Measurements from ENCODE around the gene SMARCA2.

Gene SMARCA2

DNA sequence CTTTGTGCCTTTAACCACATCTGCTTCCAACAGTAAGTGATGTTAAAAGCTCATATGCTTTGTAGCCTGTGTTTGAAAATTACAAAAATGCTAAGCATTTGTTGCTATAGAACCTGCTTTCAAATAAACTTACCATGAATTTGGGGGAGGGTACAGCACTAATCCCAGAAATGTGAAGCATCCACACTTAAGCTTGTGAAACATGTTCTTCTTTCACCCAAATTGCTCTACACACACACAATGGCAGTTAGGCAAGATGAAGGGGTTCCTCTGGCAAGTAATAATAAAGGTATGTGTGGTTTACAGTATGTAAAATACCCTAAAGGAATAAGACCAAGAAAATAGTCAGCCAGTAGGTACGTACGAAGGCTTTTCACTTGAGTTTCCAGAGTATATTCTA lies 165.6 kb downstream of the SMARCA2 start:
- TF ChIP-seq, protein P1, sequence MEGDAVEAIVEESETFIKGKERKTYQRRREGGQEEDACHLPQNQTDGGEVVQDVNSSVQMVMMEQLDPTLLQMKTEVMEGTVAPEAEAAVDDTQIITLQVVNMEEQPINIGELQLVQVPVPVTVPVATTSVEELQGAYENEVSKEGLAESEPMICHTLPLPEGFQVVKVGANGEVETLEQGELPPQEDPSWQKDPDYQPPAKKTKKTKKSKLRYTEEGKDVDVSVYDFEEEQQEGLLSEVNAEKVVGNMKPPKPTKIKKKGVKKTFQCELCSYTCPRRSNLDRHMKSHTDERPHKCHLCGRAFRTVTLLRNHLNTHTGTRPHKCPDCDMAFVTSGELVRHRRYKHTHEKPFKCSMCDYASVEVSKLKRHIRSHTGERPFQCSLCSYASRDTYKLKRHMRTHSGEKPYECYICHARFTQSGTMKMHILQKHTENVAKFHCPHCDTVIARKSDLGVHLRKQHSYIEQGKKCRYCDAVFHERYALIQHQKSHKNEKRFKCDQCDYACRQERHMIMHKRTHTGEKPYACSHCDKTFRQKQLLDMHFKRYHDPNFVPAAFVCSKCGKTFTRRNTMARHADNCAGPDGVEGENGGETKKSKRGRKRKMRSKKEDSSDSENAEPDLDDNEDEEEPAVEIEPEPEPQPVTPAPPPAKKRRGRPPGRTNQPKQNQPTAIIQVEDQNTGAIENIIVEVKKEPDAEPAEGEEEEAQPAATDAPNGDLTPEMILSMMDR (IDR thresholded peaks at IDR 0.05): no peak
- TF ChIP-seq ZFX (IDR thresholded peaks at IDR 0.05; ENCODE audit: borderline replicate concordance): no peak
- H3K27ac ChIP-seq: no peak overlapping the region

DNA sequence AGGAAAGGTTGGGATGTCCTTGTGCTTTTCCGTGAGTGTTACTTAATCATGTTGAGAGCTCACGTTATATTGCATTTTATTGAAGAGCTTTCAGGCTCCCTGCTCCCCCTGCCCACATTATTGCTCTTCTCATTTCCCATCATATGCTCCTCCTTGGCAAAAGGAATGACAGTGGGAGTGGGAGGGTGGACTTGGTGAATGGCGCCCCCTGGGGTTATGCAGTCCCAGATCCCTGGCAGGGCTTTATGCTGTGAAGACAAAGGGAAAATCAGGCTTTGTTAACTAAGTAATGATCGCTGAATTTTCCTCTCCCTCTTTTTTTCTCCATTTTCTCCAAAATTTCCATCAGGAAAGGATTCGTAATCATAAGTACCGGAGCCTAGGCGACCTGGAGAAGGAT lies 166.6 kb downstream of the SMARCA2 start:
- TF ChIP-seq, protein P1 (IDR thresholded peaks at IDR 0.05): peak; percentile 72
- no peak for TF ChIP-seq ZFX (IDR thresholded peaks at IDR 0.05; ENCODE audit: borderline replicate concordance)
- H3K27ac ChIP-seq: no peak overlapping the region

DNA sequence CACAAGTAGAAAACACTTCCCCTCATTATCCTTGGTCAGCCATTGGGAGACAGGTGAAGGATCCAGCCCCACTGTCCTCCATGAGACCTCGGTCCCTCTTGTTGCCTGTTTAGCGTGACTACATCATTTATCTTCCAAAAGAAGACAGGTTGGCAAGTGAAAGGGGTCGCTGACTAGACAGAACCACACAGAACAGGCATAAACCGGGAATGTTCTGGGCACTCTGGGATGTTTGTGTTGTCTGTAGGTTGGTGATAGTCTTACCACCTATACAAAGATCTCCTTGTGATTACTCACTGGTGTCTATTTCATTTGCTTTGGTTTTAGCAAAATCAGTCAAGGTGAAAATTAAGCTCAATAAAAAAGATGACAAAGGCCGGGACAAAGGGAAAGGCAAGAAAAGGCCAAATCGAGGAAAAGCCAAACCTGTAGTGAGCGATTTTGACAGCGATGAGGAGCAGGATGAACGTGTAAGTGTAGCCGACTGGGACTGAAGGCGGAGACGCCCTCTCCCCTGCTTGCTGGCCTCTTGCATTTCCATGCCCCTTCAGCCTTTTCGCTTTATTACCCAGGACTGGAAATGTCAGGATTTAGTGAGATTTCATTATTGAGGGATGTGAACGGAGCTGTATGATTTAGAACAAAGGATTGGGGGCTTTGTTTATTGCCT lies 175.9 kb downstream of the SMARCA2 start:
- TF ChIP-seq ZFX (IDR thresholded peaks at IDR 0.05; ENCODE audit: borderline replicate concordance): no peak
- TF ChIP-seq, protein P1 (IDR thresholded peaks at IDR 0.05): no peak
- no peak overlapping the region for H3K27ac ChIP-seq

DNA sequence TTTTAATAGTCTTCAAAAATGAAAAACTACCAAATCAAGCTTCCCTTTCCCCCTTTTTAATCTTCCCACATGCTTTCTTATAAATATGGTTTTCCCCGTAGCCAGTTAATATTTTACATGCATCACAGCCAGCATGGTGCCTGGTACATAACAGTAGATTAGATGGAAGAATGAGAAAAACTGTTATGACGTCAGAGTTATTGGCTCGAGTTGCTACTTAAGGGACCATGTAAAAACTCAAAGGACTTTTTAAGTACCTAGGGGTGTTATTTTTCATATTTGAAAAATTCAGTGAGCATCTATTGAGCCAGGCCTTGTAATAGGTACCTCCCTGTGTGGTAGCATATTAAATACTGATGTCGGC lies 176.4 kb downstream of the SMARCA2 start:
- TF ChIP-seq ZFX (IDR thresholded peaks at IDR 0.05; ENCODE audit: borderline replicate concordance): no peak
- TF ChIP-seq, protein P1 (IDR thresholded peaks at IDR 0.05): no peak
- no peak overlapping the region for H3K27ac ChIP-seq

DNA sequence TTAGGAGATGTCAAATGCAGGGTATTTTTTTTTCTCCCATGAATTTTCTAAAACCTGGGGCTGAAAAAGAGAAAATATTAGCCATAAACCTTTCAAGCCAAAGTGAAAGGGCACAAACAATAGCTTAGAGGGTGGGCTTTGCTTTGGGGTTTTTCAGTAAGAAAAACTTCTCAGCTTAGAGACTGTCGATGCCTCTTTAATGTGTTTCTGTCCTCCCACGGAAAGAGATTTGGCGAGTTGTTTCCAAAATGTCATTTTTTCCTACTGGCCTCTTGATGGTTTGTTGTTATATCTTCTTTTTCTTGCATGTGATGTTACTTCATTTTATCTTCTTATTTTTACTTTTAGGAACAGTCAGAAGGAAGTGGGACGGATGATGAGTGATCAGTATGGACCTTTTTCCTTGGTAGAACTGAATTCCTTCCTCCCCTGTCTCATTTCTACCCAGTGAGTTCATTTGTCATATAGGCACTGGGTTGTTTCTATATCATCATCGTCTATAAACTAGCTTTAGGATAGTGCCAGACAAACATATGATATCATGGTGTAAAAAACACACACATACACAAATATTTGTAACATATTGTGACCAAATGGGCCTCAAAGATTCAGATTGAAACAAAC lies 177.3 kb downstream of the SMARCA2 start:
- no peak overlapping the region for H3K27ac ChIP-seq

DNA sequence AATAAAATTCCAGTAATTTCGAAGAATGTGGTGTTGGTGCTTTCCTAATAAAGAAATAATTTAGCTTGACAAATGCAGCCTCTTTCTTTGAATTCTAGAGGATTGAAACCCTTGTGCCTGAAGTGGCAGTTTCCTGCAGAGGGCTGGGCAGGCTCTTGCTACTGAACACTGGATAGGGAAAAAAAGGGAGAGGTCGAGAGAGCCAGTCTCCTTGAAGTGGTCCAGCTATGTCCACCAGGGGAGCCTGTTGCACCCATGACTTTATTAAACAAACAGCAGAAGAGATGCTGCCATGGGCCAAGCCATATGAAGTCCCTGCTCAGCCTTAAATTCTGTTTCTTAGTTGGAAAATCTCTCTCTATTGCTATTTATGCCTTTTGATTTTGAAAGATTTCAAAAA lies 178.4 kb downstream of the SMARCA2 start:
- TF ChIP-seq, protein P1 (IDR thresholded peaks at IDR 0.05): 0 out of 2 replicates have a peak, but pooled peaks have one; percentile 6
- TF ChIP-seq ZFX (IDR thresholded peaks at IDR 0.05; ENCODE audit: borderline replicate concordance): no peak

More for the DNA sequence above, 177.3 kb downstream of the SMARCA2 start:
- no peak for TF ChIP-seq ZFX (IDR thresholded peaks at IDR 0.05; ENCODE audit: borderline replicate concordance)
- TF ChIP-seq, protein P1 (IDR thresholded peaks at IDR 0.05): no peak

DNA sequence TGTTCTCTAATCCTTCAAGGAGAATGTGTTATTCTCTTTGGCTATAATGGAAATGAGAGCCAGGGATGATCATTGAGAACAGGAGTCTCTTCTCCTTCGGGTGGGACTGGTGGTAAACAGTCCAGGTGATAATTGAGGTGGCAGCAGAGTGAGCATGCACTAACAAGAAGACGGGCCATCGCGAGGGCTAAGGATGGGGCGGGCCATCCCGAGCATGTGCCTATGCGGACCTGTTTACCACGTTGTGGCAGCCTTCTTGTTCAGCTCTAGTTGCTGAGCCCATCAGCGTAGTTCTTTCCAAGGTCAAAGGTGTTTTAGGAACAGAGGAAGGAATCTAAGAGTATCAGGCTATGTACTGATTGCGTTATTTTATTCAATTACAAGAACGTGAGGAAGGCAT lies 180.1 kb downstream of the SMARCA2 start:
- no peak for TF ChIP-seq ZFX (IDR thresholded peaks at IDR 0.05; ENCODE audit: borderline replicate concordance)
- TF ChIP-seq, protein P1 (IDR thresholded peaks at IDR 0.05): no peak
- H3K27ac ChIP-seq: no peak overlapping the region

More for the DNA sequence above, 178.4 kb downstream of the SMARCA2 start:
- no peak overlapping the region for H3K27ac ChIP-seq
